VCaP (cell line): ENCODE measurements around the gene PDXDC1.
"Not testable (repeated sequence)": the region's sequence is repeated elsewhere in the genome, so short reads cannot be mapped to it uniquely, and the experiment has no call there.

Experiments used
- H3K27ac ChIP-seq: fragments of 450-650 bp; 2 replicates; pipeline ENCODE4 v1.5.1; 2017
- CTCF ChIP-seq: fragments of 450-650 bp; conservative IDR thresholded peaks from 2 replicates; pipeline ENCODE4 v1.5.1; 2017; ENCODE audit warnings: mild to moderate bottlenecking, moderate library complexity

The PDXDC1 gene

GRCh38 chr16:15132719-15133428 is 158.0 kb downstream of the PDXDC1 start:
- H3K27ac ChIP-seq = not testable (repeated sequence)

GRCh38 chr16:15133554-15133953 is 158.7 kb downstream of the PDXDC1 start:
- H3K27ac ChIP-seq = not testable (repeated sequence)

DNA sequence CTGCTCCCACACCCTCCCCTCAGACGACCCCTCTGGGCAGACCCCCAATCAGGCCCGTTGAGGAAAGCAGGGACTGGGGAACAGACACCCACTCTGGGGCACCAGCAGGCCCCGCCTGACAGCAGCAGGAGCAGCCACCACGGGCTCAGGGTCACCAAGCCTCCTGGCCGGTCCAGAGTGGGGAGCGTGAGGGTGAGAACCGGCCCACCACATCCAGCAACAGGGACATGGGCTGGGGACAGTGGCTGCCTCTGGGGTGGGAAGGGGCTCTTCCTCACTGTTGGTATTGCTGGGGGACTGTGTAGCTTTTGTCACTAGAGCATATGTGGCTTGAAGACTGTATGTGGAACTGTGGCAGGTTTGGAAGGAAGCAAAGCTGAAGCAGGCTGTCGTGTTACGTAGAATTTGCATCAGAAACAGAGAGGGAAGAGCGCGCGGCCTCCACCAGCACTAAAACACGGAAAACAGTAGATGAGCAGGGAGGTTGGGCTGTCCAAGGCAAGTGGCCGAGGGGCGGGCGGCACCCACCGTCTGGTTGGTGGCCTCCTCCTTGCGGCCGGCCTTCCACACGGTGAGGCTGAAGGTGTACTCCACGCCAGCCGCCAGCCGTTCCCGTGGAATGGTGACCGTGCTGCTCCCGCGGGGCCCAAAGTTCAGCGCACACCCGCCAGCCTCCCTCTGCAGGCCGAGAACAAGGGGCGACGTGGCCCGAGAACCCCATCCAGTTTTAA is 160.1 kb downstream of the PDXDC1 start:
- not testable (repeated sequence) for H3K27ac ChIP-seq

GRCh38 chr16:15135483-15136360 is 160.9 kb downstream of the PDXDC1 start:
- not testable (repeated sequence) for H3K27ac ChIP-seq

GRCh38 chr16:15137514-15137913 is 162.7 kb downstream of the PDXDC1 start:
- not testable (repeated sequence) for H3K27ac ChIP-seq

DNA sequence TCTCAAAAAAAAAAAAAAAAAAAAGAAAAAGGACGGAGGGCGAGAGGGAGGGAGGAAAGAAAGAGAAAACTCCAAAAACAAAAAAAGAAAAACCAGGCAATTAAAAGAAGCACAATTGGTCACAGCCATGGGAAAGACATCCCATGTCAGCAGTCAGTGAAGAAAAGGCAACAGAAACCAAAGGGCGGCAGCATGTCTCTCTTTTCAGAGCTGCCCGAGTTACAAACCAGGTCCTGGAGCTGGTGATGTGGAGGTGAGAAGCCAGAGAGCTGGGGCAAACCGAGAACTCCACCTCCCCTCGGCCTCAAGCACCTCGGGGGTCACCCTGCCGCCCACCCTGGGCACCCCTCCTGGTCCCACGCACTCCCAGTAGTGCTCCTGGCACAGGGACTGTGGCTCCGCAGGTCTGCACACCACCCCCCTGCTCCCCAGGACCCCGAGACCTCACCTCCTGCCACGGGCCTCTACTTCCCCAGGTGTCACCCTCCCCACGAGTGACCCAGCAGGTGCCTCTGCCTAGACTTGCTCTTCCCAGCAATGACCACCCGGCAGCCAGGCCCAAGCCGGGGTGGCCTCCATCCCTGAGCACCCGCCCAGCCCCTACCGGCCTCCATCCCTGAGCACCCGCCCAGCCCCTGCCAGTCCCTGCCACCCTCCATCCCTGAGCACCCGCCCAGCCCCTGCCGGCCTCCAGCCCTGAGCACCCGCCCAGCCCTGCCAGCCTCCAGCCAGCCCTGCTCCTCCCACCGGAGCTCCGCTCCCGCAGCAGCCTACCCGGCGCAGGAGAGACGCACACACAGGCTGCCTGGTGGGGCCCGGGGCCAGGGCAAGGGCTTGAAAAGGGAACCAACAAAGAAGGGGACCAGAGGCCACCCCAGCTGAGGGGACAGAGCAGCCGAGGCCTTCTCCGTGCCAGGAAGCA is 165.9 kb downstream of the PDXDC1 start:
- H3K27ac ChIP-seq = not testable (repeated sequence)

GRCh38 chr16:15141586-15141985 is 166.8 kb downstream of the PDXDC1 start:
- no peak for TF ChIP-seq CTCF
- no peak overlapping the region for H3K27ac ChIP-seq

GRCh38 chr16:15142107-15142890 is 167.5 kb downstream of the PDXDC1 start:
- not testable (repeated sequence) for H3K27ac ChIP-seq

DNA sequence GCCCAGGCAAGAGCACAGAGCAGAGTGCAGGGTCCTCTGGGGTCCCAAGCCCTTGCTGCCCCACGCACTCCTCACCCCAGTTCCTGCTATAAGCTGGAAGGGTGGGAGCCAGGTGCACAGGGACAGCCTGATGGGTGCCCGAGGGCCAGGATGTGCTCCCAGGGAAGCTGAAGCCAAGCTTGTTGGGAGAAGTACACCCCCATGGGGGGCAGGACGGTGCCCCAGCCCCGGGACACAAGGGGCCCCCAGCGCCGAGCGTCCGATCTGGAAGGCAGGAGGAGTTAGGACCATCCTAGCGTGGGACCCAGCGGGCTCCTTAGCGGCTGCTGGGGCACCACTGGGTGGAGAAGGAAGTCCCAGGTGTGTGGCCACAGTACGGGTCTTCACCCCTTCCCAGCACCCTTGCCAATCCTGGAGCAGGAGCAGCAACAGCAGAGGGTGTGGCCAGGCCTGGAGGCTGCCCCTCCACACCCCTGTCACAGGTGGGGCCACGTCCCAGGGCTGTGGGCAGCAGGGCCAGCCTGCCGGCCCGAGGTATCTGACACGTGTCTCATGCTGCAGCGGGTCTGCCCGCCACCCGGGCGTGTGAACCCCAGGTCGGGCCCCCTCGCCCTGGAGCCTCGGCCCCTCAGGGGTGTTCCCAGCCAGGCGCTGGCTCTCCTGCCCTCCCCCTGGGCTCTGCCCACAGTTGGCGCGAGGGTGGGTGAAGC is 168.2 kb downstream of the PDXDC1 start:
- not testable (repeated sequence) for H3K27ac ChIP-seq

DNA sequence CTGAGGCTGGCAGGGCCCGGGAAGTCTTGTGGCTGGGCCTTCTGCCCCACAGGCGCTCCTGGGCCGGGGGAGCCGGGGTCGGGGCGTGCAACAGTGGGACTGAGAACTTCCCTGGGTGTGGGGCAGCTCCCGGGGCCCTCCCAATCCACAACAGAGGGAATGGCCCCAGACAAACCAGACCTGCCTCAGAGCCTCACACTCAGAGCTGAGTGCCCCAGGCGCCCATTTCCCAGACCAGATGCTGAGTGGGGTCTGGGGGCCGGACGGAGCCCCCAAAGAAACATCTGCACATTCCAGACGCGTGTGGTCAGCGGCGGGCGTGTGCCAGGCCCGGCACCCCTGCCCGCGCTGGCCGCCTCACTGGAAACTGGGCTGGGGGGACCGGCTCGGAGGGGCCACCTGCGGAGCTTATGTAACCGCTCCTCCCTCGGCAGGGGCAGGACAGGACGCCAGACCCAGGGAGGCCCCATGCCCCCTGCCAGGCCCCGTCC is 168.8 kb downstream of the PDXDC1 start:
- H3K27ac ChIP-seq = not testable (repeated sequence)

DNA sequence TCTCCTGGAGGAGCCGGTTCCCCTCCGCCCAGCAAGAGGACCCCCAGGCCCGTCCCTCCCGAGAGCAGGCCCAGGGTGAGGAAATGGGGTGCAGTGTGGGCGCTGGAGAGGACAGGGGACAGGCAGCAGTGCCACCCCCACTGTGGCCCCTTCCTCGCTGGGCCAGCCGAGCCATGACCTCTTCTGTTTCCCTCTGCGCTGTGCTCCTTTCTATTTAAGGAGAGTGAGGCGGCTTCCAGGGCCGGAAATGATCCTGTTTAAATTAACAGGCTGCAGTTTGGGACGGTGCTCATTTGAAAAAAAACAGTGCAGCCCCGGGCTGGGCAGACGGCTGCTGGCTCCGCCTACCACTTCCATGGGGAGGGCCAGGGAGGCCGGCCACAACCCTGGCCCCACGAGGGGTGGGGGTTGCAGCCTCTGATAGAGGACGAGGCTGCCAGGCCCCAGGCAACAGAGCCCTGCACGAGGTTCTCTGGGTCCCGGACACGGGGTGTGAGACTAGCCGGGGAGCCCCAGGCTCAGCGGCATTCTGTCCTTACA is 169.3 kb downstream of the PDXDC1 start:
- H3K27ac ChIP-seq = not testable (repeated sequence)

- H3K27ac ChIP-seq = not testable (repeated sequence)
Observed at GRCh38 chr16:15144781-15145417, 170.1 kb downstream of the PDXDC1 start.

GRCh38 chr16:15145418-15146263 is 170.8 kb downstream of the PDXDC1 start:
- H3K27ac ChIP-seq = not testable (repeated sequence)

GRCh38 chr16:15146264-15146662 is 171.4 kb downstream of the PDXDC1 start:
- not testable (repeated sequence) for H3K27ac ChIP-seq

- not testable (repeated sequence) for H3K27ac ChIP-seq
Observed at GRCh38 chr16:15148831-15149230, 174.0 kb downstream of the PDXDC1 start.

DNA sequence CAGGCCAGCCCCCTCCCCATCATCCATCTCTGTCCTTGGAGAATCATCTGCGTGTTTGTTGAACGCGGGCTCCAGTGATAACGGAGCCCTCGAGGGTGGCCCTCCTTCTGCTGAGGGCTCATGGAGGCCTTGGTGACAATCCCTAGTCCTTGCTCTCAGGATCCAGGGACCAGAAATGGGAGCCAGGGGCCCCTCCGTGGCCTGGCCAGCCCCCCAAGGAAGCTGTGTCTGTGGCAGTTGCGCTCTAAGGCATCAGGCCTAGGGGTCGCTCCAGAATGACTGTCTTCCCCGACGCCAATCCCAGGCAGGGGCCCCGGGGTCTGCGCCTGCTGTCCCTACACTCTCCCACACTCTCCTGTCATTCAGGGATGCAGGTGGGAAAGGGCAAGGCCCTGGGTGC is 174.4 kb downstream of the PDXDC1 start:
- H3K27ac ChIP-seq = not testable (repeated sequence)
